GM18909 (cell line): Measurements from ENCODE around the gene DLGAP1.

Experiments used
- ATAC-seq: cut with Tn5 transposase; IDR thresholded peaks from one replicate; pipeline ENCODE4 v1.9.1; 2021; ENCODE audit warnings: mild to moderate bottlenecking; ENCODE audit not compliant: unreplicated experiment, poor library complexity

DLGAP1 gene

DNA sequence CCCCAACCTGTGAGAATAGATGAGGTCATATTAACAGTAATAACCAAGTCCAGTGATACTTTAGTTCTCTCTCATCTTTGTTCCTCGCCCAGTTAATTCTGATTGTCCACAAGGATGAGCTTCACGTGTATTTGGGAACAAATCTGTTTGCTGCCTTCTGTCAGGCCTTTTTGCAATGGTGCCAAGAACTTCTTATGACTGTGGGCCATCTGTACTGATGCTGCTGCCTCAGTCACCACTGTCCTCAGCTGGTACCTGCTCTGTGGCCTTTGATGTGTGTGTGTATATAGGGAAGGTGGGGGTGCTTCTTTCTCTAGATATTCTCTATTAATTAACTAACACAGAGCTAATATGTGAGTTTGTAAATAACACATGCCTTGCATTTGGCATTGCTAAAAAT is 612.3 kb downstream of the DLGAP1 start:
- ATAC-seq = no peak

DNA sequence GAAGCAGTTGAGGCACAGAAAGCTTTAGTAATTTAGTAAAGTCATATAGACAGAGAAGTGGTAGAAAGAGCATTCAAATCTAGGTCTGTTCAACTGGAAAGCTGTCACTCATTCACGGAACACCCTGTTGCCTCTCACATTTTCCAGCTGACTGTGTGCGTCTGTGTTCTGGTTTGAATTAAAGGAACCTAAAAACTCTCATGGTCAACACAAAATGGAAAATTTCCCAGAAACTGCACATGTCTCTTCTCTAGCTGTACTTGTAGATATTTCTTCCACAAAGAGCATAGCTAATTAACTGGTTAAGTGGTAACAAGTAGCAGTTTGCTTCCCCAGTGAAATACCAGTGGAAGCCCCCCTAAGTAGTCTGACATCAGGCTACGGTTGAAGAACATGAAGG is 614.3 kb downstream of the DLGAP1 start:
- ATAC-seq = no peak

- ATAC-seq = no peak
Measured at GRCh38 chr18:3839581-3839981, 615.5 kb downstream of the DLGAP1 start.

GRCh38 chr18:3836483-3837335 is 618.4 kb downstream of the DLGAP1 start:
- no peak for ATAC-seq

GRCh38 chr18:3832025-3832638 is 623.0 kb downstream of the DLGAP1 start:
- no peak for ATAC-seq

GRCh38 chr18:3830604-3831003 is 624.5 kb downstream of the DLGAP1 start:
- ATAC-seq = no peak

DNA sequence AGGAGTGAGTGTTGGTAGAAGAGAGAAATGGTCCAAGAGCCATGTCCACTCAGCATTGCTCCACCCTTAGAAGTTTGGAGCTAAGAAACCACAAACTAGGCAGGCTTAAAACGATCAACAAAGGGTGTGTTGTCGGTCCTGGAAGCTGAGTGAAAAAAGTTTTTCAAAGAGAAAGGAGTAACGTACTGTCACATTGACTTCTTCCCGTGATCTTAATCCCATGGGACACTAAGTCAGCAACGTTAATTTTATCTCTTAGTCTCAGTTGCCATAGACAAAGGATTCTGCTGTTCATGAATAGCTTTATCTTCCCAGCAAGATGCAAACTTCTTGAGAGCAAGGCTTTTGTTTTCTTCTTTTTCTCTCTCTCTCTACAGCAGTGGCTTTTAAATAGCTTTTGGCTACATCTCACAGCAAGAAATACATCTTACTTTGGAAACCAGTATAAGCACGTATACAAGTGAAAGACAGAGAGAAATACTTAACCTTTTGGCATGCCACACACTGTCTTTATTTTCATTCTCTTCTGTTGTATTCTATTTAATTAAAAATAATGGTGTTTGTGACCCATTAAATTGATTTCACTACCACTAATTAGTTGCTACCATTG is 627.8 kb downstream of the DLGAP1 start:
- no peak for ATAC-seq

DNA sequence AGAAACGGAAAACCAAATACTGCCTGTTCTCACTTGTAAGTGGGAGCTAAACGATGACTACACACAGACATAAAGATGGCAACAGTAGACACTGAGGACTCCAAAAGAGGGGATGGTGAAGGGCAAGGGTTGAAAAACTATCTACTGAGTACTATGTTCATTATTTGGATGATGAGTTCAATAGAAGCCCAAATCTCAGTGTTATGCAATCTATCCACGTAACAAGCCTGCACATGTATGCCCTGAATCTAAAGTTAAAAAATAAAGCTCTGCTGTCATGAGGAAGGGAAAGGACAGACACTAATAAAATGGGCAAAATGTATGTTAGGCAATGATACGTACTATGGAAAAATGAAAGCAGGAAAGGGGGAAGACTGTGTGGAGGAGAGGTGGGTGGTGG is 629.1 kb downstream of the DLGAP1 start:
- ATAC-seq = no peak

DNA sequence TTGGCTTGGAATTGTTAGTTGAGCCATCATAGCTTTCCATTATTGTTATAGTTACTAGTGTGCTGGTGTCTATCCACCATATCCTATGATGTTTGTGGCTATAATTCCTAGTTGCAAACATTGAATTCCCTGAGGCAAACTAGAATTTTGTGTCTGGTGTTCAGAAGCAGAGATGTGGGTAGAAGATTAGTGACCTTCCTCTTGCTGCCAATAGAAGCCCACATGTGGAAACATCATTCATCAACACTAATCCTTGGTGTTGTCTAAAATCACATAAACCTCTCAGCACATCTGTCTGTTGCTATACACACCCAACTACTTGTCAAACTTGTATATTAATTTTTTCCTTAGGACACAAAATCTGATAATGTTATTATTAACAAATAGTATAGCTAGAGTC is 631.0 kb downstream of the DLGAP1 start:
- ATAC-seq = no peak

DNA sequence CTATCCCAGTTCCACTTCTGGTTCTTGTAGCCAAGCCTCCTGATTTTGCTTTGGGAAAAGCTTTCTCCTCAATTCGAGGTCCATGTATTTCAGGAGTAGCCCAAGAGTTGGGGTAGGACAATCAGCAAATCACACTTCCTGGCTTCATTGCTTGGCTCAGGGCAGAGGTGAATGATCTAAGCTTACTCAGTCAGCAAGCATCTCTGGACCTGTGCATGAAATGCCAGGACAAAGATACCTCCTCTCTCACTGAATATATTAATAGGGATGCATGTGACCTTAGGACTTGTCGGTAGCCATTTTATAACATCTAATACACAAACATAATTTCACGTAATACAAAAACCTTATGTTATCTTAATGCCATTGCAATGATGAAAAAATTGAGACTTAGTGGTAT is 632.0 kb downstream of the DLGAP1 start:
- no peak for ATAC-seq

- ATAC-seq = no peak
Measured at GRCh38 chr18:3821524-3821923, 633.6 kb downstream of the DLGAP1 start.

- ATAC-seq = no peak
Measured at GRCh38 chr18:3819961-3820360, 635.1 kb downstream of the DLGAP1 start.

DNA sequence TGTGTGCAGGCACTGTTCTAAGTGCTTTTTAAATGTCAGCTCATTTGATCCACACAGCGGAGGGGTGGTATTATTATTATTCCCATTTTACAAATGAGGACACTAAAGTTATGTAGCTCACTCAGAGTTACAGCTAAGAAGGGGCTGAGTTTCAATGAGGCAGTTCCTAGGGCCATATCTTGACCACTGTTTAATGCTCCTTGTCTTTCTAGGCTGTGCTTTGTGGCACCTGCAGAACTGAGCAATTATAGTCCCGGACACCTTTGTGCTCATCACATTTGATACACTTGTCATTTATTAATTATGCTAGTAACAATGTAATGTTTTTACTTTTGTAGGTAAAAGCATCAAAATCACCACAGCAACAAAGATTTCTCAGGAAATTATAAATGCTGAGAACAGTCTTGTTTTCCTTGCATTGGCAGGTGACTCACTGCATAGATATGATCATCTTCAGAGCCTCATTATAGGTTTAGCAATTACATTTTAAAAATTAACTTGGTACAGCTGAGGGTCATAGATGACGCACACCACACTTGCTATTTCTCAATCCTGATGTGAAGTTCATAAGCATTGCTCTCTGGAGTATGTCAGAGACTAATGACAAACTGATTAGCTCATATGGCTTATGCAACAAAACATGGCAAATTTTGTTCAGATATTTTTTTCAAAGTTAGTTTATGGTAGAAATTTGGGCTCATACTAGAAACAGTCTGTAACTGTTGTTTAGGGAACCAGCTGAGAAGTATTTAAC is 638.3 kb downstream of the DLGAP1 start:
- no peak for ATAC-seq

DNA sequence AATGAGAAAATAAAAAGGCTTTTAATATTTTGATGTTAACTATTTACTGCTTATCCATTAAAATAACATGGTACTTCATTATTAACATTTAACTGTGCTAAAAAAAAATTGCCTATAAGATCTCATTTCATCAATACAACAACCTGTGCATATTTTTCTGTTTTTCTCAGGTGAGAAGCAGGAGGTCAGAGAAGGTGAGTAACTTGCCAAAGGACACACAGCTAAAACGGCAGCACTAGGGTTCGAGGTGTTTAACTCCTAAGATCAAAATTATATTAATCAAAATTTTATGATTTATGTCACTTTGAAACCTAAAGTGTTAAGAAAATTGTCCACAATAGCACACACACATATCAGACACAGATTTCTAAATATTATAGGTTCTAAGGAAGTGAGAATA is 639.1 kb downstream of the DLGAP1 start:
- ATAC-seq = no peak

GRCh38 chr18:3814816-3815215 is 640.3 kb downstream of the DLGAP1 start:
- no peak for ATAC-seq

DNA sequence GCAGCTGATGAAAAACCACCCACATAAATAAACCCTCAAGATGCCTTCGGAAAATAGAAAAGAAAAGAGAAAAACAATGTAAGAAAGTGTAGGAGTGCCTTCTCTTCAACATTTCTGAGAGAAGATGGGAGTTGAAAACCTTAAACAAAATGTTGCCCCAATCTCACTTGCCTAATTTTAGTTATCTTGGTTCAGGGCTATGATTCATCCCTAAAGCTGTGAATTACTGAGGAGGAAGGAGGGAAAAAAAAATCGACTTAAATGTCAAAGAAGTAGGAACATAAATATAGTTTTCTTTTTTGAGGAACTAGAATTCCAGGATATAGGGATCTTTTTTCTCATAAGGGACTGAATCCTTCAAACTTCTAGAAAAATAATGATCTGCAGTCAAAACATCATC is 644.8 kb downstream of the DLGAP1 start:
- ATAC-seq = no peak

DNA sequence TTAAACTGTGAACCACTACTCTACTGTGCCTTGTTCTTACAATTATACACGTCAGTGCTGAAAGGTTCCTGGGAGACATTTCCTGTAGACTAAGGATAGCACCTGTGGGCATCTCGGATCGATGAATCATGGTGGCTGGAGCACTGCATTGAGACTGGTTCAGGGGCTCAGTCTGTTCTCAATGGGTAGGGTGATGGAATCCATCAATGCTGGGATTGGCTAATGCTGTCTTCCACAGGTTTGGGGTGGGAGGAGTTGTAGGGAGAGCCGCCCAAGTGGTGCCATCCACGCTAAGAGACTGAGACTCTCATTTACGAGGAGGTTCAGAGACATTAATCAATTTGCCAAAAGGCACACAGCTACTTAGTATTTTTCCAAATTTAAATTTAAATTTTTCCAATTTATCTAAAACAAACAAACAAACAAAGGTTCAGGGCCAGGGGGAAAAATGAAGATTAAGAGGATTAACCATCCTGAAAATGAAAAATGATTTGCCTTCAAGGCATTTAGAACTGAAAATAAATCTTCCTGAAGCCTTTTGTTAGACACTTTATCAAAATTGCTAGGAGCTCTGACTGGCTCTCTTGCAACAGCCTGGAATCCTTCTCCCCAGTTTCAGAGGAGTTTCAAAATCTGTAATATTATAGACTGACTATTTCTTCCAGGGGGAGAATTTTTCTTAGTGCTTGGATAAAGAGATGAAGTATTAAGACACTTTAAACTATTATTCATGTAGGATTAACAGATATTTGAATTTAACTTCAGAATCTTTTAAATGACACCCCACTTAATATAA is 645.9 kb downstream of the DLGAP1 start:
- no peak for ATAC-seq

DNA sequence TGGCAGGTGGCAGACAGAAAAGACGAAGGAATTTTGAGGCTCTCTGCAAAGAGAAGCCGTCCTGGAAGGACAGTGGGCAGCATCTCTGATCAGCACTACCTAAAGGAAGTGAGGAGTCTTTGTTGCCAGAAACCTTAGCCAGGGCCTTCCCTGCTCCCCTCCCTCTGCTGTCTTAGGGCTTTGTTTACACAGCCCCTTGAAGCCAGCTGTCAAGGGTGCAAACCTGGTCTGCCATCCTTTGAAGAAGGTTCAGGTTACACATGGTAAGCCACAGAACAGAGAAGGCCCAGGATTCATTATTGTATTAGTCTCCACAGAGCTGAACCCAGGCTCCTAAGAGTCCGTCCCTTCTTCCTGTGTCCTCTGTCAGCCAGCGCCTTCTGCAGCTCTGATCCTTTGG is 648.5 kb downstream of the DLGAP1 start:
- ATAC-seq = no peak

GRCh38 chr18:3804336-3804735 is 650.8 kb downstream of the DLGAP1 start:
- ATAC-seq = no peak

- no peak for ATAC-seq
Measured at GRCh38 chr18:3803350-3803749, 651.8 kb downstream of the DLGAP1 start.
